ENCODE results near the gene PRKAR2B. TPM values are rescaled to one million over a fixed set of nuclear protein-coding genes. Genes with fewer than 3 reads are reported as not detected.

The PRKAR2B gene
- total RNA-seq, 1 donor from 2014 or later: 14.6 TPM

DNA sequence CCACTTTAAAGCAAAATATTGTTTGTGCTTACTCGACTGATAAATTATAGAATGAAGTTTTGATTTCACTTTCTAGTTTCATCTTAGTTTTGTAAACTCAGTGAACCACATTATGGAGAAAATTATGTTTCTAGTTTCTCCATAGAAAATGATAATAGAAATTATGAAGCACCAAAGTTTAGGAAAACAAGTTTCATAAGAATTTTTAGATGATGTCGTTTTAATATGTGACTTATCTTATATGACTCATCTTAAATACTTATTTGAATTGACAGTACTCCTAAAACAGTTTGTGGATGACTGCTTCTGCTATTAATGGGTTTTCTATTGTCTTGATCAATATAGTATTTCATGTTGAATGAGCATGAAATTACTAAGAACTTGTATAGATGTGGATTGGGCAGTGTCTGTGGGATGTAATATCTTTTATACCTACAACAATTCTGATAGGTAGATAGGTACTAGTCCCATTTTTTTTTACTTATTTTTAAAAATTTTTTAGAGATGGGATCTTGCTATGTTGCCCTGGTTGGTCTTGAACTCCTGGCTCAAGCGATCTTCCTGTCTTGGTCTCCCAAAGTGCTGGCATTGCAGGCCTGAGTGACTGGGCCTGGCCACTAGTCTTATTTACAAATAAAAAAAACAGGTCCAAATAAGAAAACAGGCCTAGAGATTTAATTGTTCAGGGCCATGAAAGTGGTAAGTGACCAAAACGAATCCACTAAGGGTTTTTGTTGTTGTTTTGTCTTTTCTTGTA lies 127.9 kb downstream of the PRKAR2B start:
- H3K27me3 Mint-ChIP-seq (ENCODE audit: unreplicated experiment): peaks cover 12% of the 10 kb centered on the region
- TF ChIP-seq, protein P1, sequence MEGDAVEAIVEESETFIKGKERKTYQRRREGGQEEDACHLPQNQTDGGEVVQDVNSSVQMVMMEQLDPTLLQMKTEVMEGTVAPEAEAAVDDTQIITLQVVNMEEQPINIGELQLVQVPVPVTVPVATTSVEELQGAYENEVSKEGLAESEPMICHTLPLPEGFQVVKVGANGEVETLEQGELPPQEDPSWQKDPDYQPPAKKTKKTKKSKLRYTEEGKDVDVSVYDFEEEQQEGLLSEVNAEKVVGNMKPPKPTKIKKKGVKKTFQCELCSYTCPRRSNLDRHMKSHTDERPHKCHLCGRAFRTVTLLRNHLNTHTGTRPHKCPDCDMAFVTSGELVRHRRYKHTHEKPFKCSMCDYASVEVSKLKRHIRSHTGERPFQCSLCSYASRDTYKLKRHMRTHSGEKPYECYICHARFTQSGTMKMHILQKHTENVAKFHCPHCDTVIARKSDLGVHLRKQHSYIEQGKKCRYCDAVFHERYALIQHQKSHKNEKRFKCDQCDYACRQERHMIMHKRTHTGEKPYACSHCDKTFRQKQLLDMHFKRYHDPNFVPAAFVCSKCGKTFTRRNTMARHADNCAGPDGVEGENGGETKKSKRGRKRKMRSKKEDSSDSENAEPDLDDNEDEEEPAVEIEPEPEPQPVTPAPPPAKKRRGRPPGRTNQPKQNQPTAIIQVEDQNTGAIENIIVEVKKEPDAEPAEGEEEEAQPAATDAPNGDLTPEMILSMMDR (IDR thresholded peaks at IDR 0.05; ENCODE audit: partially characterized antibody, unreplicated experiment): no peak
- no peaks in the 10 kb centered on the region for H3K36me3 Mint-ChIP-seq (ENCODE audit: unreplicated experiment)
- no peak overlapping the region for H3K27ac Mint-ChIP-seq (ENCODE audit: unreplicated experiment)
- H3K4me3 Mint-ChIP-seq (ENCODE audit: unreplicated experiment): no peak overlapping the region
- H3K4me1 Mint-ChIP-seq (ENCODE audit: low read depth, unreplicated experiment): peaks cover 6% of the 10 kb centered on the region
- peaks cover 9% of the 10 kb centered on the region for H3K9me3 Mint-ChIP-seq (ENCODE audit: unreplicated experiment)
- DNase-seq: no peak

DNA sequence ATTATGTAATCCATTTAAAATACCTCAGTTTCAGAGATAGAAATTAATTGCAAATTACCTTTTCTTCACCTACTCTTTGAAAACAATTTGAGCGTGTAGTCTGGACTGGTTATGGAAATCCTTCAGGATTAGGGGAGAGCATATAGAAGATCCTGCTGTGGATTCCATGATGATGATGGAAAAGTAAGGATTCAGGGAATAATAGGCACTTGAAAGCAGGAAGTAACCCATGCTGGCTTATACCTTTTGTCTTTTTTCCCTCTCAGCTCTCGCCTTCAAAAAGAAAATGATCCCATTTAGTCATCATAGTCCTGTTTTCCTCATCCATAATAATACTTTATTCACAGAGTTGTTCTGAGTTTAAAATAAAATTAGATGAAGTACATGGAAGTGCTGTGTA lies 128.7 kb downstream of the PRKAR2B start:
- TF ChIP-seq, protein P1 (IDR thresholded peaks at IDR 0.05; ENCODE audit: partially characterized antibody, unreplicated experiment): no peak

DNA sequence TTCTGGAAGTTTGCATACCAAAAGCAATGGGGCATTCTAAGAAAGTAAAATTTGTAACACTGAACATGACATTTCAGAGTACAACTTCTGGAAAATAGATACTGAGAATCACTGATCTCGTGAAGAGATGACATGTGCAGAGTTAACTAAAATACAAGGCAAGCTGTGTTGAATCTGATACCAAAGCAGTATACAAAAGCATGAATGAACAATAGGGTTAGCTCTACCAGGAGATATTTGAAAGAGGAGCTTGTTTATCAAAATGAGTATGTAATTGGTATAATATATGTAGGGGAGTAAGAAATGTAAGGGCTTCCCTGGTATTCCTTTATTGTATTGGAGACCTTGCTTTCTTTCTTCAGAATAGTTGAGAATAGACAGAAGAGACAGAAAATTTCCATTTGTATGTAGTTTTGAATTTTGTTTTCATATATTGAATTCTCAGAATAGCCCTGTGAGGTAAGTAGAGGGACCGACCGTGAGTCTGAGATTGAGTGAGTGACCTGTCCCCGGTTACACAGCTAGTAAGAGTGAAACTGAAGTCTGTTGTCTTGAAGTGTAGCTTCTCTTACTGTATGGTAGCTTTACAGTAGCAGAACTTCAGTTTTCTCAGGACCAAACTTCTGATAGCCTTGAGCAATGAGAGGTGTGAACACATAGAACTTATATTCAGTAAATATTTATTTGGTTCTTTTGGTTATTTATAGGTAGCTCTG lies 129.3 kb downstream of the PRKAR2B start:
- Mint-ChIP-seq H3K27me3 (ENCODE audit: unreplicated experiment) (peaks cover 2% of the 10 kb centered on the region), H3K4me3 (ENCODE audit: unreplicated experiment) (no peak overlapping the region), H3K9me3 (ENCODE audit: unreplicated experiment) (peaks cover 5% of the 10 kb centered on the region), H3K27ac (ENCODE audit: unreplicated experiment) (no peak overlapping the region), H3K4me1 (ENCODE audit: low read depth, unreplicated experiment) (peaks cover 4% of the 10 kb centered on the region), H3K36me3 (ENCODE audit: unreplicated experiment) (no peaks in the 10 kb centered on the region)
- TF ChIP-seq, protein P1 (IDR thresholded peaks at IDR 0.05; ENCODE audit: partially characterized antibody, unreplicated experiment): no peak
- no peak for DNase-seq

More for the DNA sequence above, 128.7 kb downstream of the PRKAR2B start:
- no peaks in the 10 kb centered on the region for H3K36me3 Mint-ChIP-seq (ENCODE audit: unreplicated experiment)
- H3K27me3 Mint-ChIP-seq (ENCODE audit: unreplicated experiment): peaks cover 4% of the 10 kb centered on the region
- DNase-seq: no peak
- no peak overlapping the region for H3K4me3 Mint-ChIP-seq (ENCODE audit: unreplicated experiment)
- H3K27ac Mint-ChIP-seq (ENCODE audit: unreplicated experiment): no peak overlapping the region
- peaks cover 4% of the 10 kb centered on the region for H3K4me1 Mint-ChIP-seq (ENCODE audit: low read depth, unreplicated experiment)
- H3K9me3 Mint-ChIP-seq (ENCODE audit: unreplicated experiment): peaks cover 5% of the 10 kb centered on the region

DNA sequence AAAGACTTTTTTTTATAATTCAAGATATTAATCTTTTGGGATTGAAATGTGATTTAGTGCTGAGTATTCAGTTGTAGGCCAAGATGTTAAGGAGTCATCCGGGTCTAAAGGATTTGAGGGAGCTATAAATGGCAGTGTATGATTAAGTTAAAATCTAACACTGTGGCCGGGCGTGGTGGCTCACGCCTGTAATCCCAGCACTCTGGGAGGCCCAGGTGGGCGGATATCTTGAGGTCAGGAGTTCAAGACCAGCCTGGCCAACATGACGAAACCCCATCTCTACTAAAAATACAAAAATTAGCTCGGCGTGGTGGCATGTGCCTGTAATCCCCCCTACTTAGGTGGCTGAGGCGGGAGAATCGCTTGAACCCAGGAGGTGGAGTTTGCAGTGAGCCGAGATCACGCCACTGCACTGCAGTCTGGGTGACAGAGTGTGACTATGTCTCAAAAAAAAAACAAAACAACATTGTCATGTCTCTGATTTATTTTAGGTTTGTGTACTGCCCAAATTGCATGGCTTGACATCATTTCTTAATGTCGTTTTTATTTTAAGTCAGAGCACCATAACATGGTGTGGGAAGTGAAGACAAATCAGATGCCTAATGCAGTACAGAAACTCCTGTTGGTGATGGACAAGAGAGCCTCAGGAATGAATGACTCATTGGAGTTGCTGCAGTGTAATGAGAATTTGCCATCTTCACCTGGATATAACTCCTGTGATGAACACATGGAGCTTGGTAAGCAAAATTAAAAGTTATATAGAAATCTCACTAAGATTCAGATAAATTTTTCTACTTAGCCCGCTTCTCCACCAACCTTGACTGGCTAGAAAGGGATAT lies 135.0 kb downstream of the PRKAR2B start:
- TF ChIP-seq, protein P1 (IDR thresholded peaks at IDR 0.05; ENCODE audit: partially characterized antibody, unreplicated experiment): no peak
- Mint-ChIP-seq H3K4me3 (ENCODE audit: unreplicated experiment) (no peak overlapping the region), H3K4me1 (ENCODE audit: low read depth, unreplicated experiment) (no peaks in the 10 kb centered on the region), H3K9me3 (ENCODE audit: unreplicated experiment) (no peaks in the 10 kb centered on the region), H3K36me3 (ENCODE audit: unreplicated experiment) (no peaks in the 10 kb centered on the region), H3K27me3 (ENCODE audit: unreplicated experiment) (no peaks in the 10 kb centered on the region), H3K27ac (ENCODE audit: unreplicated experiment) (no peak overlapping the region)
- DNase-seq: no peak
